ENCODE measurements around the gene CAPN14.

Gene CAPN14

DNA sequence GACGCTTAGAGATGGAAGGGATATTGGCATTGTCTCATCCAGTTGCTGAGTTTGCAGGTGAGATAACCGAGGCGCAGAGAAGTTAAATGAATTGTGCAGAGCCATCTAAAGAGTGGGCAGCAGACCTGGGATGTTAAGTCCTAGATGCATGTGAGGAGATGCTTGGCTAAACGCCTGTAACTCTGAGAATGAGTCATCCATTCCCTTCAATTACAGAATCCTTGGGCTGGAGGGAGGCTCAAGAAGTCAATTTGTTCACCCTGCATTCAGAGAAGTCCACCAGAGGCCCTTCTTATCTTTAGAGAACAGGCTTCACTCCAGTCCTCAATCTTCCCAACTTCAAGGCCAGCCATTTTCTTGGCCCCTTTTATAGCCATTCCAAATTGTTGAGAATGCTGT, 18.2 kb upstream of the CAPN14 start:
- TF ChIP-seq, protein P1, sequence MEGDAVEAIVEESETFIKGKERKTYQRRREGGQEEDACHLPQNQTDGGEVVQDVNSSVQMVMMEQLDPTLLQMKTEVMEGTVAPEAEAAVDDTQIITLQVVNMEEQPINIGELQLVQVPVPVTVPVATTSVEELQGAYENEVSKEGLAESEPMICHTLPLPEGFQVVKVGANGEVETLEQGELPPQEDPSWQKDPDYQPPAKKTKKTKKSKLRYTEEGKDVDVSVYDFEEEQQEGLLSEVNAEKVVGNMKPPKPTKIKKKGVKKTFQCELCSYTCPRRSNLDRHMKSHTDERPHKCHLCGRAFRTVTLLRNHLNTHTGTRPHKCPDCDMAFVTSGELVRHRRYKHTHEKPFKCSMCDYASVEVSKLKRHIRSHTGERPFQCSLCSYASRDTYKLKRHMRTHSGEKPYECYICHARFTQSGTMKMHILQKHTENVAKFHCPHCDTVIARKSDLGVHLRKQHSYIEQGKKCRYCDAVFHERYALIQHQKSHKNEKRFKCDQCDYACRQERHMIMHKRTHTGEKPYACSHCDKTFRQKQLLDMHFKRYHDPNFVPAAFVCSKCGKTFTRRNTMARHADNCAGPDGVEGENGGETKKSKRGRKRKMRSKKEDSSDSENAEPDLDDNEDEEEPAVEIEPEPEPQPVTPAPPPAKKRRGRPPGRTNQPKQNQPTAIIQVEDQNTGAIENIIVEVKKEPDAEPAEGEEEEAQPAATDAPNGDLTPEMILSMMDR (IDR thresholded peaks at IDR 0.05): no peak
- TF ChIP-seq ZFX (IDR thresholded peaks at IDR 0.05; ENCODE audit: borderline replicate concordance): no peak
- no peak overlapping the region for H3K27ac ChIP-seq

DNA sequence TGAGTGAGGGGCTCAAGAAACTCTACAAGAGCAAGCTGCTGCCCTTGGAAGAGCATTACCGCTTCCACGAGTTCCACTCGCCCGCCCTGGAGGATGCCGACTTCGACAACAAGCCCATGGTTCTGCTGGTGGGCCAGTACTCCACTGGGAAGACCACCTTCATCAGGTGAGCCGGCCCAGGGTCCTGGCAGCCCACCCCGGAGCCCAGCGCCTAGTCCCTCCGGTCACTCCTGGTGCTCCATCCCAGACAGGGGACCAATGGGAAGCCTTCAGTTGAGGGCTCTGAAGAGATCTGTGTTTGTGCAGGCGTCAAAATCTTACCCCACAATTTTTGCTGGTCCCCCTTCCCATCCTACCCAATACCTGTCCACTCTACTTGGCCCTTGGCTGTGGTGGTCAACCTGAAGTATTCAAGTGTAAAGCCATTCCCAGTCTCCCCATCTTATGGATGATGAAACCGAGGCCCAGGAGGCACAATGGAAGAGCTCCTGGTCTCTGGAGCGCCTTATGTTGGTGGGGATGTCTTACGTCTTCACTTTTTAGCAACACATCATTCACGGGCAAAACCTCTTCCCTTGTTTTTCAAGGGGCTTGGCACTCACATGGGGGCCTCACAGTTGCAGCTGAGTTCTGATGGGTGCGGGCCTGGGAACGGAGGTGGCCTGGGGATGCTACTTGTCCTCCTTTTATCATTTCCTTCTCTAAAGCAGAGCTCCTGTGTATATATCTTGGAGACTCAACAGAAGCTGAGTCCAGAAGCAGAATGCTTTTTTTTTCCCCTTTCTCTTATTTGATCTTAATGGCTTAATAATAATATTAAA, 17.6 kb upstream of the CAPN14 start:
- TF ChIP-seq, protein P1 (IDR thresholded peaks at IDR 0.05): no peak
- no peak for TF ChIP-seq ZFX (IDR thresholded peaks at IDR 0.05; ENCODE audit: borderline replicate concordance)
- no peak overlapping the region for H3K27ac ChIP-seq

DNA sequence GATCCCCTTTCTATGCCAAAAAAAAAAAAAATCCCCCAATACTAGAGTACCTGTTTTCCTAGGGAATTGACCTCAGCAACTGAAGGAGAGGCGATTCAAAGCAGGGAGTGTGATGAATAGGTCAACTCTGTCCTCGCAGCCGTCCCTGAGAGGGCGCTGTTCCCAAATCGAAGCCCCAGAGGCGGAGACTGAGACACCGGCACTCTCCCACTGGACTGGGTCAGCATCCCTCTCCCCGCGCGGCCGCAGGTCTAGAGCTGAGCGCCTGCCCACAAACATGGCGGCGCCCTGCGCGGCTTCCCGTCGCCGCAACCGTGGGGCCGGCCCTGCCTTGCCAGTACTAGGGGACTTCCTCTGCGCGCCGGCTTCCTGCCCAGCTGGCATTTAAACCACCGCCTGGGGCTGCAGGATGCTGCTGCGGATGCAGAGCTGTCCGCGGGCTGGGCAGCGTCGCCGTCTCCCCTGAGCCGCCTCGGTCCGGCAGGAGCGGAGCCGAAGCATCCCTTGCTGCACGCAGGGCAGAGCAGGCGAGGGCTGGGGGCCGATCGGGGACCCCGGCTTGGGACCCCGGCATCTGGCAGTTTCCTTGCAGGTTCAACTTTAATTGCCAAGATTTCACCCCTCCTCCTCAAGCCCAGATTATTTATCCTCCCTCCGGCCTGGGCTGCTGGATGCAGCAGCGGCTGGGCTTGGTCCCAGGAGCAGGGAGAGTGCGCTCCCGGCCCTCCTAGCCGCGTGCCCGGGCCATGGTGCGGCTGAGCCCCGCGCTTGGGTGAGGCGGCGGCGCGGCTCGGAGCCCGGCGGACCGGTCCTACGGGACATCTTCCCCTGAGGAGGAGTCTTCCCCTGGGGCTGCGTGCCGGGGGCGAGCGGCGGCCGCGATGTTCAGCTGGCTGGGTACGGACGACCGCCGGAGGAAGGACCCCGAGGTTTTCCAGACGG, 16.7 kb upstream of the CAPN14 start, which contains the start of gene EHD3:
Gene EHD3, plus strand, starts transcription at position 412 of the 942 bp plus-strand sequence. Its CDS starts 470 bp downstream, at position 882.
- no peak within 1 kb of the TSS for H3K27ac ChIP-seq

DNA sequence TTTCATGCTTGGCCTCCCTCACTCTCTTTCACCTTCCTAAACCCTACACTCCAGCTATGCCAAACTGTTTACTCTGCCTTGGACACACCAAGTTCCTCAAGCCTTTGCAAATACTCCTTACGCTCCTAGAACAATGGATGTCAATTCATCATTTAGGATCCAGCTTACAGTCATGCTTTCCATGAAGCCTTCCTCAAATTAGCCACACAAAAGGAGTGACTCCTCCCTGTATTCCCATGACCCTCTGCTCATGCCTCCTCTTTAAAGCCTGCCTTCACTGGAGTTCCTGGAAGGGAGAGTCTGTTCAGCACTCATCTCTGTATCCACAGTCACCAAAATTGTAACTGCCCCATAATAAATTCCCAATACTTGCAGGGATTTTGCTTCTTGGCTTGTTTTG, 15.9 kb upstream of the CAPN14 start:
- no peak overlapping the region for H3K27ac ChIP-seq
- TF ChIP-seq ZFX (IDR thresholded peaks at IDR 0.05; ENCODE audit: borderline replicate concordance): no peak
- TF ChIP-seq, protein P1 (IDR thresholded peaks at IDR 0.05): no peak

More for the DNA sequence above, 16.7 kb upstream of the CAPN14 start, which contains the start of gene EHD3:
- TF ChIP-seq, protein P1 (IDR thresholded peaks at IDR 0.05): peak; percentile 84
- no peak for TF ChIP-seq ZFX (IDR thresholded peaks at IDR 0.05; ENCODE audit: borderline replicate concordance)

DNA sequence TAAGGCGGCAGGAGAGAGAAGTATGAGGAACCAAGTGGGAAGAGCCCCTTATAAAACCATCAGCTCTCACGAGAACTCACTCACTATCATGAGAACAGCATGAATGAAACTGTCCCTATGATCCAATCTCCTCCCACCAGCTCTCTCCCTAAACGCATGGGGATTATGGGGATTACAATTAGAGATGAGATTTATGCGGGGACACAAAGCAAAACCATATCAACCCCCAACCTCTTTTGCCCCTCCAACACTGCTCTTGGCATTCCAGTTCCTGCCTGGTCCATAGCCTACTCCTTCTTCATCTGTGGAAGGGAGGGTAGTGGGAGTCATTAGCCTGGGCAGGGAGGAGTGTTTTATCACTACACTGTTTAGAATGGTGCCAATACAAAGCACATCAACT, 15.3 kb upstream of the CAPN14 start:
- TF ChIP-seq, protein P1 (IDR thresholded peaks at IDR 0.05): no peak
- no peak for TF ChIP-seq ZFX (IDR thresholded peaks at IDR 0.05; ENCODE audit: borderline replicate concordance)
- H3K27ac ChIP-seq: no peak overlapping the region

DNA sequence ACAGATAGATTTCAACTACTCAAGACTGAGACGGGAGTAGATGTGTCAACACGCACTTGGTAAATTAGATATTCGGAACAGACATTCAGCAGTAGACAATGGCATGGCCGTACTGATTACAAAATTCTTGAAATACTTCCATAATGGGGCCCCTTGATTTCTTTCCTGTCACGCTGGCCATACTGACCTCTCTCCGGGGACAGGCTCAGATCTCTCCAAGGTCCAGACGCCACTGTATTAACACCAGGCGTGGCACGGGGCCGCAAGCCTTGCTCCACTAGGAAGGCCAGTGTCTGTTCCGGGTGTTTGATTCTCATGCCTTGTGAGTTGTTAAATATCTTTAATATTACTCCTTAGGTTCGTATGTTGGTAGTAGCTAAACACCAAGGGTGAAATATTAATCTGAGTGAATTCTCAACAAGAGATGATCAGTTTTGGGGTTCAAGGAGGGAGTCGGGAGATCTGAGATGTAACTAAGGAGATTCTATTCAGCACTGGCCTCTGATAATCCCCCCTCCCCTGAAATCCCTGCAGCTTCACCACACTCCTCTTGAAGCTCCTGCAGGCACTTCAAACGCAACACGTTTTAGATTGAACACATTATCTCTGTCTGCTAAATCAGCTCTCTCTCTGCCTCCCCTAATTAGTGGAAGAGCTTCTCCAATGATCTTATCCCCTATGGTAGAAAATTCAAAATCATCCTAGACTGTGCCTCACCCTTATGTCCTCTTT, 14.4 kb upstream of the CAPN14 start:
- H3K27ac ChIP-seq: no peak overlapping the region
- TF ChIP-seq ZFX (IDR thresholded peaks at IDR 0.05; ENCODE audit: borderline replicate concordance): no peak
- TF ChIP-seq, protein P1 (IDR thresholded peaks at IDR 0.05): no peak

Measured in 22Rv1 (cell line).